Glutamatergic neuron (in vitro differentiated cells): ENCODE data around the gene ASB17. TPM values are rescaled to one million over a fixed set of nuclear protein-coding genes. Genes with fewer than 3 reads are reported as not detected.
A peak's percentile ranks its signal among the peaks of the same experiment; 100 is the strongest.
"Not testable (repeated sequence)": the region's sequence is repeated elsewhere in the genome, so short reads cannot be mapped to it uniquely, and the experiment has no call there.

Experiments used
- DNase-seq: peaks from one replicate; pipeline ENCODE4 v3.0.0; 2022
- H3K27ac Mint-ChIP-seq: one replicate; pipeline ENCODE4 v1.8.0; 2020; ENCODE audit warnings: mild to moderate bottlenecking, mixed read lengths, inconsistent platforms; ENCODE audit not compliant: unreplicated experiment
- H3K27me3 Mint-ChIP-seq: one replicate; pipeline ENCODE4 v1.8.0; 2020; ENCODE audit warnings: mild to moderate bottlenecking, moderate library complexity, mixed read lengths, inconsistent platforms; ENCODE audit not compliant: unreplicated experiment
- H3K36me3 Mint-ChIP-seq: one replicate; pipeline ENCODE4 v1.8.0; 2020; ENCODE audit warnings: mild to moderate bottlenecking, mixed read lengths, inconsistent platforms; ENCODE audit not compliant: unreplicated experiment
- H3K4me1 Mint-ChIP-seq: one replicate; pipeline ENCODE4 v1.8.0; 2020; ENCODE audit warnings: mild to moderate bottlenecking, low read depth, mixed read lengths, inconsistent platforms; ENCODE audit not compliant: unreplicated experiment
- H3K4me3 Mint-ChIP-seq: one replicate; pipeline ENCODE4 v1.8.0; 2020; ENCODE audit warnings: mild to moderate bottlenecking, mixed read lengths, inconsistent platforms; ENCODE audit not compliant: unreplicated experiment
- H3K9me3 Mint-ChIP-seq: one replicate; pipeline ENCODE4 v1.8.0; 2020; ENCODE audit warnings: mild to moderate bottlenecking, moderate library complexity, mixed read lengths, inconsistent platforms; ENCODE audit not compliant: unreplicated experiment
- CTCF ChIP-seq: fragments of 200-600 bp; sonication (generic); IDR thresholded peaks from one replicate; pipeline ENCODE4 v1.5.0; 2021; ENCODE audit not compliant: partially characterized antibody, unreplicated experiment
- total RNA-seq: library from RNA; stranded (reverse); fragmentation: NEBNext Ultra II Directional; extraction: Animal tissue kit (Norgen Biotek cat#: 25700); gene quantifications from one replicate; pipeline ENCODE4 v1.2.1, GENCODE V29; 2021; ENCODE audit not compliant: unreplicated experiment

Gene ASB17
- total RNA-seq, 1 donor from 2014 or later: not detected

- DNase-seq: no peak
- Mint-ChIP-seq H3K27me3 (no peaks in the 10 kb centered on the region), H3K9me3 (peaks cover 2% of the 10 kb centered on the region), H3K36me3 (no peaks in the 10 kb centered on the region), H3K4me3 (no peak overlapping the region), H3K4me1 (no peaks in the 10 kb centered on the region), H3K27ac (no peak overlapping the region)
- TF ChIP-seq CTCF: no peak
These were observed 18.0 kb upstream of the ASB17 start for GRCh38 chr1:75950176-75950575.

- H3K36me3 Mint-ChIP-seq, H3K9me3 Mint-ChIP-seq, DNase-seq, H3K4me1 Mint-ChIP-seq, H3K27me3 Mint-ChIP-seq, H3K27ac Mint-ChIP-seq, H3K4me3 Mint-ChIP-seq: not testable (repeated sequence)
These were observed 10.8 kb upstream of the ASB17 start for GRCh38 chr1:75943037-75943436.

GRCh38 chr1:75937034-75937433 lies 4.8 kb upstream of the ASB17 start:
- DNase-seq: no peak
- TF ChIP-seq CTCF: no peak
- H3K4me1 Mint-ChIP-seq: no peaks in the 10 kb centered on the region
- H3K27ac Mint-ChIP-seq: no peak overlapping the region
- no peak overlapping the region for H3K4me3 Mint-ChIP-seq
- no peaks in the 10 kb centered on the region for H3K27me3 Mint-ChIP-seq
- no peaks in the 10 kb centered on the region for H3K9me3 Mint-ChIP-seq
- H3K36me3 Mint-ChIP-seq: no peaks in the 10 kb centered on the region

- no peak overlapping the region for H3K27ac Mint-ChIP-seq
- no peaks in the 10 kb centered on the region for H3K9me3 Mint-ChIP-seq
- no peak overlapping the region for H3K4me3 Mint-ChIP-seq
- no peak for DNase-seq
- TF ChIP-seq CTCF: no peak
- no peaks in the 10 kb centered on the region for H3K4me1 Mint-ChIP-seq
- H3K27me3 Mint-ChIP-seq: no peaks in the 10 kb centered on the region
- H3K36me3 Mint-ChIP-seq: no peaks in the 10 kb centered on the region
These were observed 9.5 kb downstream of the ASB17 start for GRCh38 chr1:75922698-75923097.

- Mint-ChIP-seq H3K4me1 (no peaks in the 10 kb centered on the region), H3K9me3 (no peaks in the 10 kb centered on the region), H3K27ac (no peak overlapping the region), H3K36me3 (no peaks in the 10 kb centered on the region), H3K4me3 (no peak overlapping the region), H3K27me3 (peaks cover 2% of the 10 kb centered on the region)
- no peak for DNase-seq
- TF ChIP-seq CTCF: no peak
These were observed 15.4 kb downstream of the ASB17 start for GRCh38 chr1:75916834-75917233.

- H3K4me3 Mint-ChIP-seq: no peak overlapping the region
- no peaks in the 10 kb centered on the region for H3K27me3 Mint-ChIP-seq
- peak; percentile 23 for DNase-seq
- H3K9me3 Mint-ChIP-seq: peaks cover 3% of the 10 kb centered on the region
- peak; percentile 33 for TF ChIP-seq CTCF
- H3K4me1 Mint-ChIP-seq: no peaks in the 10 kb centered on the region
- H3K27ac Mint-ChIP-seq: no peak overlapping the region
- H3K36me3 Mint-ChIP-seq: no peaks in the 10 kb centered on the region
These were observed 23.5 kb downstream of the ASB17 start for GRCh38 chr1:75908717-75909152.
